ENCODE results near the gene EIF2D. TPM values are rescaled to one million over a fixed set of nuclear protein-coding genes. Genes with fewer than 3 reads are reported as not detected.
A peak's percentile ranks its signal among the peaks of the same experiment; 100 is the strongest.

The EIF2D gene
- total and polyA plus RNA-seq, 9 of the 15 experiments (the other 6 are each of a cell fraction or from before 2014, with no cell fraction given): 81.1 to 138 (median 93.9) TPM

DNA sequence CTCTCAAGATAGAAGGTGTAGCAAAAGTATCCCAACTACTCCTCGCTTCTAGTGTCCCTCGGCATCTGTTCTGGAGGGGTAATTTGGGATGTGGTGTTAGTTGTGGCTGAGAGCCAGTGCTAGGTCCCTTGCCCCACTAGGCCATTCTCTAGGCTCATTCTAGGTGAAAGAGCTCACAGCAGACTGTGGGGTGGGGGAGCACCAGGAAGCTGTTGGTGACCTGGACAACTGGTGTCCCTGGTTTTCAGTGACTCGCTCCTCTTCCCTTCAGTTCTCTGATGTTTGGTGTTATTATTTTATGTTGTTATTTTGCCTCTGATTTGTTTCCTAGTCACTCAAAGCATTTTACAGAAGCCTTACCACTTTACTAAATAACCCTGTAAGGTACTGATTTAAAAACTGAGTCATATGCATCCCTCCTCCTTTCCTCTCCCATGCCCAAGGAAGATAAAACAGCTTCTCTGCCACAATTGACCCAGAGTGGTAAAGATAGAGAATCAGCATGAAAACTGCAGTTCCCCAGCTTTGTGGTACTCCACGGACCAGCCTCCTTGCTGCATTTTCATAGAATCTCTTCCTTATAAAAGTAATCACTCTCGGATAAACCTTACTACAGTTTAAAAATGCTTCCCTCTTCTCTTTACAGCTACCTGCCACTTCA is 37.1 kb upstream of the EIF2D start:
- Histone ChIP-seq H3K4me3 (no peak overlapping the region), H3K9me1 (ENCODE audit: control insufficient read depth, insufficient read depth, low read length) (no peaks in the 10 kb centered on the region), H3K27me3 (ENCODE audit: control insufficient read depth in 2 of 2, insufficient read depth in 2 of 2, low read length in 2 of 2) (no peaks in the 10 kb centered on the region), H3K36me3 (ENCODE audit: control insufficient read depth, insufficient read depth, low read length) (peaks cover 61% of the 10 kb centered on the region), H3K9ac (ENCODE audit: insufficient read depth in 1 of 2, low read depth in 2 of 2, low read length in 2 of 2) (peak overlapping the region; percentile 7 to 53; a peak in 2 of 4 replicates), H3K4me1 (replicated peaks in 1 of 2; ENCODE audit: control insufficient read depth in 2 of 2, insufficient read depth in 2 of 2, low read length in 2 of 2) (peaks cover 16 to 55% of the 10 kb centered on the region in 2 experiments), H3K4me2 (ENCODE audit: insufficient read depth, low read length) (no peak overlapping the region), H3K27ac (ENCODE audit: extremely low read depth, low read depth, low read length) (no peak overlapping the region), H2AFZ (ENCODE audit: low read depth, low read length) (no peak overlapping the region), H3K79me2 (ENCODE audit: control insufficient read depth, insufficient read depth, low read length) (peaks cover 44% of the 10 kb centered on the region), H3K9me3 (replicated peaks; ENCODE audit: control insufficient read depth, insufficient read depth, low read depth, low read length) (no peaks in the 10 kb centered on the region), H4K20me1 (replicated peaks; ENCODE audit: control insufficient read depth, insufficient read depth, low read length) (no peaks in the 10 kb centered on the region)
- CTCF ChIA-PET (ENCODE audit: low intra/inter-chr PET ratio): no interaction called here
- in situ Hi-C loops (cut with MboI): no loop called here
- BruUV-seq (replicated peaks): no TSS peak
- no peak for FAIRE-seq
- TF ChIP-seq, protein P1, sequence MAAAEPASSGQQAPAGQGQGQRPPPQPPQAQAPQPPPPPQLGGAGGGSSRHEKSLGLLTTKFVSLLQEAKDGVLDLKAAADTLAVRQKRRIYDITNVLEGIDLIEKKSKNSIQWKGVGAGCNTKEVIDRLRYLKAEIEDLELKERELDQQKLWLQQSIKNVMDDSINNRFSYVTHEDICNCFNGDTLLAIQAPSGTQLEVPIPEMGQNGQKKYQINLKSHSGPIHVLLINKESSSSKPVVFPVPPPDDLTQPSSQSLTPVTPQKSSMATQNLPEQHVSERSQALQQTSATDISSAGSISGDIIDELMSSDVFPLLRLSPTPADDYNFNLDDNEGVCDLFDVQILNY (CRISPR knock-in tag; IDR thresholded peaks at IDR 0.05): no peak
- TF ChIP-seq CBFA2T3 (IDR thresholded peaks at IDR 0.05) (peak; percentile 33), KDM1A (IDR thresholded peaks at IDR 0.05) (peak; percentile 29 to 45; a peak in 2 of 4 replicates), SMARCA4 (IDR thresholded peaks at IDR 0.05) (no peak), ZBTB8A (IDR thresholded peaks at IDR 0.05; ENCODE audit: partially characterized antibody) (no peak)
- TF ChIP-seq, protein P2, sequence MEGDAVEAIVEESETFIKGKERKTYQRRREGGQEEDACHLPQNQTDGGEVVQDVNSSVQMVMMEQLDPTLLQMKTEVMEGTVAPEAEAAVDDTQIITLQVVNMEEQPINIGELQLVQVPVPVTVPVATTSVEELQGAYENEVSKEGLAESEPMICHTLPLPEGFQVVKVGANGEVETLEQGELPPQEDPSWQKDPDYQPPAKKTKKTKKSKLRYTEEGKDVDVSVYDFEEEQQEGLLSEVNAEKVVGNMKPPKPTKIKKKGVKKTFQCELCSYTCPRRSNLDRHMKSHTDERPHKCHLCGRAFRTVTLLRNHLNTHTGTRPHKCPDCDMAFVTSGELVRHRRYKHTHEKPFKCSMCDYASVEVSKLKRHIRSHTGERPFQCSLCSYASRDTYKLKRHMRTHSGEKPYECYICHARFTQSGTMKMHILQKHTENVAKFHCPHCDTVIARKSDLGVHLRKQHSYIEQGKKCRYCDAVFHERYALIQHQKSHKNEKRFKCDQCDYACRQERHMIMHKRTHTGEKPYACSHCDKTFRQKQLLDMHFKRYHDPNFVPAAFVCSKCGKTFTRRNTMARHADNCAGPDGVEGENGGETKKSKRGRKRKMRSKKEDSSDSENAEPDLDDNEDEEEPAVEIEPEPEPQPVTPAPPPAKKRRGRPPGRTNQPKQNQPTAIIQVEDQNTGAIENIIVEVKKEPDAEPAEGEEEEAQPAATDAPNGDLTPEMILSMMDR (IDR thresholded peaks at IDR 0.05 in 2 of 3, conservative IDR thresholded peaks at IDR 0.05 in 1 of 3; ENCODE audit: insufficient read depth in 2 of 3, low read depth in 1 of 3, low read length in 3 of 3): no peak
- intact Hi-C loops (cut with micrococcal nuclease): no loop called here
- 65% methylated on average over 5 of the region's 5 CpGs for WGBS (ENCODE audit: insufficient coverage, low coverage, missing lambda C conversion rate)
- POLR2A ChIA-PET: interaction anchor here (0.7 to 7.8 kb wide), 8 partner anchors 9 to 129 kb away, joined by 3 to 59 read pairs (median 9); partner anchors contain the start of gene DYRK3
- 0 out of 3 replicates have a peak, but pooled peaks have one; percentile 6 for ATAC-seq
- DNase-seq (ENCODE audit: extremely low read depth in 1 of 4, low spot score in 3 of 4): no peak
